Neural progenitor cell (in vitro differentiated cells): ENCODE data around the gene DEXI. TPM values are rescaled to one million over a fixed set of nuclear protein-coding genes. Genes with fewer than 3 reads are reported as not detected.
"Not testable (repeated sequence)": the region's sequence is repeated elsewhere in the genome, so short reads cannot be mapped to it uniquely, and the experiment has no call there.

Experiments
- DNase-seq: peaks from one replicate; pipeline ENCODE4 v3.0.0-alpha.2; 2016; ENCODE audit warnings: low spot score
- H2AFZ ChIP-seq: fragments of 200-600 bp; sonication (generic); replicated peaks from 2 replicates; pipeline ENCODE4 v1.6.1; 2016; ENCODE audit warnings: antibody characterized with exemption
- H3F3A ChIP-seq: fragments of 200-600 bp; sonication (generic); 2 replicates; pipeline ENCODE4 v1.6.1; 2016; ENCODE audit warnings: antibody characterized with exemption, low read depth
- H3K27ac ChIP-seq: fragments of 200-600 bp; sonication (generic); 2 replicates; pipeline ENCODE4 v1.5.1; 2016; ENCODE audit warnings: mild to moderate bottlenecking
- H3K27me3 ChIP-seq: fragments of 200-600 bp; sonication (generic); 2 replicates; pipeline ENCODE4 v1.6.1; 2016; ENCODE audit warnings: mild to moderate bottlenecking, moderate library complexity
- H3K36me3 ChIP-seq: fragments of 200-600 bp; sonication (generic); 2 replicates; pipeline ENCODE4 v1.5.1; 2016
- H3K4me1 ChIP-seq: fragments of 200-600 bp; sonication (generic); 2 replicates; pipeline ENCODE4 v1.6.1; 2016; ENCODE audit warnings: mixed run types
- H3K4me2 ChIP-seq: fragments of 200-600 bp; sonication (generic); 2 replicates; pipeline ENCODE4 v1.6.1; 2016
- H3K4me3 ChIP-seq: fragments of 200-600 bp; sonication (generic); 2 replicates; pipeline ENCODE4 v1.5.1; 2016
- H3K79me2 ChIP-seq: fragments of 200-600 bp; sonication (generic); 2 replicates; pipeline ENCODE4 v1.6.1; 2016; ENCODE audit warnings: low read depth
- H3K9ac ChIP-seq: fragments of 200-600 bp; sonication (generic); 2 replicates; pipeline ENCODE4 v1.6.1; 2016
- H3K9me3 ChIP-seq: fragments of 200-600 bp; sonication (generic); 2 replicates; pipeline ENCODE4 v1.5.1; 2016; ENCODE audit warnings: low read depth
- H4K20me1 ChIP-seq: fragments of 200-600 bp; sonication (generic); 2 replicates; pipeline ENCODE4 v1.6.1; 2016; ENCODE audit warnings: low read depth
- H3K27ac Mint-ChIP-seq: 3 replicates; pipeline ENCODE4 v1.8.0; 2021; ENCODE audit warnings: mixed read lengths
- H3K27me3 Mint-ChIP-seq: 2 replicates; pipeline ENCODE4 v1.8.0; 2022; ENCODE audit warnings: low read depth, mild to moderate bottlenecking, inconsistent platforms, moderate library complexity, mixed read lengths; ENCODE audit not compliant: insufficient read depth
- H3K36me3 Mint-ChIP-seq: 3 replicates; pipeline ENCODE4 v1.8.0; 2021; ENCODE audit warnings: mixed read lengths
- H3K4me1 Mint-ChIP-seq: 3 replicates; pipeline ENCODE4 v1.8.0; 2021; ENCODE audit warnings: mixed read lengths
- H3K4me3 Mint-ChIP-seq: 3 replicates; pipeline ENCODE4 v1.8.0; 2021; ENCODE audit warnings: mild to moderate bottlenecking, moderate library complexity, mixed read lengths
- H3K9me3 Mint-ChIP-seq: 3 replicates; pipeline ENCODE4 v1.8.0; 2020; ENCODE audit warnings: mixed read lengths
- CTCF ChIP-seq: fragments of 200-600 bp; sonication (generic); IDR thresholded peaks from 2 replicates; pipeline ENCODE4 v1.5.1; 2017; ENCODE audit warnings: antibody characterized with exemption, mild to moderate bottlenecking
- EZH2 ChIP-seq: fragments of 200-600 bp; sonication (generic); IDR thresholded peaks from 2 replicates; pipeline ENCODE4 v1.6.1; 2017; ENCODE audit warnings: antibody characterized with exemption, mild to moderate bottlenecking, moderate library complexity
- EZH2phosphoT487 ChIP-seq: fragments of 200-600 bp; sonication (generic); IDR thresholded peaks from 2 replicates; pipeline ENCODE4 v1.6.1; 2017; ENCODE audit warnings: antibody characterized with exemption
- total RNA-seq: library from RNA; depleted of rRNA; stranded (reverse); fragments of >200 nt; gene quantifications from 2 replicates; pipeline ENCODE4 v1.2.3, GENCODE V29; 2015; ENCODE audit warnings: low replicate concordance

The DEXI gene
- total RNA-seq, 1 donor from 2014 or later, result 16.4 TPM

GRCh38 chr16:10969615-10970014 lies 27.3 kb upstream of the DEXI start:
- Histone ChIP-seq H3F3A (no peaks in the 10 kb centered on the region), H3K4me3 (no peak overlapping the region), H2AFZ (no peak overlapping the region), H3K4me2 (no peak overlapping the region), H3K4me1 (no peaks in the 10 kb centered on the region), H3K27ac (no peak overlapping the region), H3K9ac (no peak overlapping the region), H4K20me1 (no peaks in the 10 kb centered on the region), H3K27me3 (no peaks in the 10 kb centered on the region), H3K36me3 (no peaks in the 10 kb centered on the region), H3K79me2 (no peaks in the 10 kb centered on the region), H3K9me3 (no peaks in the 10 kb centered on the region)
- Mint-ChIP-seq H3K36me3 (peaks cover 3% of the 10 kb centered on the region), H3K27me3 (peaks cover 2% of the 10 kb centered on the region), H3K4me1 (peaks cover 11% of the 10 kb centered on the region), H3K27ac (no peak overlapping the region), H3K4me3 (no peak overlapping the region), H3K9me3 (no peaks in the 10 kb centered on the region)
- DNase-seq, result no peak
- TF ChIP-seq EZH2, result no peak
- no peak for TF ChIP-seq EZH2phosphoT487
- no peak for TF ChIP-seq CTCF

- no peaks in the 10 kb centered on the region for H3K27me3 ChIP-seq
- Mint-ChIP-seq H3K4me3 (no peak overlapping the region), H3K27me3 (peaks cover 2% of the 10 kb centered on the region)
Measured at GRCh38 chr16:10968498-10968897, 26.2 kb upstream of the DEXI start.

GRCh38 chr16:10967986-10968385 lies 25.7 kb upstream of the DEXI start:
- Mint-ChIP-seq H3K36me3 (no peaks in the 10 kb centered on the region), H3K27ac (no peak overlapping the region)
- no peak for TF ChIP-seq EZH2phosphoT487
- TF ChIP-seq CTCF, result no peak
- TF ChIP-seq EZH2, result no peak

More at GRCh38 chr16:10968498-10968897, 26.2 kb upstream of the DEXI start:
- Mint-ChIP-seq H3K27ac (peak overlapping the region; percentile 21), H3K9me3 (no peaks in the 10 kb centered on the region), H3K36me3 (peaks cover 3% of the 10 kb centered on the region), H3K4me1 (peaks cover 16% of the 10 kb centered on the region)
- Histone ChIP-seq H3K27ac (no peak overlapping the region), H2AFZ (no peak overlapping the region), H3K4me2 (no peak overlapping the region), H3K79me2 (no peaks in the 10 kb centered on the region), H3F3A (no peaks in the 10 kb centered on the region), H3K4me1 (no peaks in the 10 kb centered on the region), H3K36me3 (no peaks in the 10 kb centered on the region), H4K20me1 (no peaks in the 10 kb centered on the region), H3K9me3 (no peaks in the 10 kb centered on the region), H3K4me3 (no peak overlapping the region), H3K9ac (no peak overlapping the region)
- TF ChIP-seq EZH2 (no peak), EZH2phosphoT487 (no peak), CTCF (no peak)
- no peak for DNase-seq

GRCh38 chr16:10966559-10966958 lies 24.3 kb upstream of the DEXI start:
- H3K36me3 Mint-ChIP-seq, H3K4me3 Mint-ChIP-seq: not testable (repeated sequence)

More at GRCh38 chr16:10967986-10968385, 25.7 kb upstream of the DEXI start:
- Histone ChIP-seq H3K27me3 (no peaks in the 10 kb centered on the region), H3K27ac (no peak overlapping the region), H3K9ac (no peak overlapping the region), H3F3A (no peaks in the 10 kb centered on the region), H3K4me2 (no peak overlapping the region), H3K36me3 (no peaks in the 10 kb centered on the region), H3K79me2 (no peaks in the 10 kb centered on the region), H2AFZ (no peak overlapping the region), H3K4me1 (no peaks in the 10 kb centered on the region), H3K4me3 (no peak overlapping the region), H4K20me1 (no peaks in the 10 kb centered on the region), H3K9me3 (no peaks in the 10 kb centered on the region)
- Mint-ChIP-seq H3K9me3 (no peaks in the 10 kb centered on the region), H3K4me3 (no peak overlapping the region), H3K4me1 (peaks cover 13% of the 10 kb centered on the region), H3K27me3 (peaks cover 2% of the 10 kb centered on the region)
- DNase-seq, result no peak

More at GRCh38 chr16:10966559-10966958, 24.3 kb upstream of the DEXI start:
- not testable (repeated sequence) for H3F3A ChIP-seq, H3K27ac ChIP-seq, H4K20me1 ChIP-seq, H3K4me2 ChIP-seq, H3K79me2 ChIP-seq, H3K9me3 Mint-ChIP-seq, H3K27me3 Mint-ChIP-seq, H3K4me1 ChIP-seq, H3K36me3 ChIP-seq, H3K4me1 Mint-ChIP-seq, H3K27me3 ChIP-seq, DNase-seq, H3K9me3 ChIP-seq, H2AFZ ChIP-seq, H3K27ac Mint-ChIP-seq, H3K4me3 ChIP-seq, H3K9ac ChIP-seq
